WTC11 (cell line): ENCODE data around the gene CPNE4.

Source experiments
- ATF1 ChIP-seq: sonication (generic); formaldehyde crosslinking; IDR thresholded peaks from 2 replicates; pipeline ENCODE4 v1.8.1; 2023; ENCODE audit warnings: mild to moderate bottlenecking, moderate library complexity, missing genetic modification reagents
- ATF3 ChIP-seq: sonication (generic); formaldehyde crosslinking; conservative IDR thresholded peaks from 2 replicates; pipeline ENCODE4 v1.8.1; 2022; ENCODE audit warnings: mild to moderate bottlenecking, missing genetic modification reagents
- CREB1 ChIP-seq: sonication (generic); formaldehyde crosslinking; IDR thresholded peaks from 2 replicates; pipeline ENCODE4 v1.8.0; 2023; ENCODE audit warnings: mild to moderate bottlenecking, missing genetic modification reagents
- CTCF ChIP-seq: fragments of 200-600 bp; IDR thresholded peaks from 2 replicates; pipeline ENCODE4 v1.8.0; 2022; ENCODE audit warnings: antibody characterized with exemption
- ERG ChIP-seq: fragments of 250-450 bp; sonication (Bioruptor Pico); IDR thresholded peaks from 2 replicates; pipeline ENCODE4 v1.8.0; 2021; ENCODE audit warnings: mild to moderate bottlenecking
- TCF7 ChIP-seq: sonication (generic); formaldehyde crosslinking; IDR thresholded peaks from 2 replicates; pipeline ENCODE4 v1.8.0; 2022; ENCODE audit warnings: mild to moderate bottlenecking, low read depth, missing genetic modification reagents, moderate library complexity
- ZNF263 ChIP-seq: sonication (generic); formaldehyde crosslinking; IDR thresholded peaks from 2 replicates; pipeline ENCODE4 v1.8.1; 2022; ENCODE audit warnings: low read depth, mild to moderate bottlenecking, moderate library complexity, missing genetic modification reagents

- TF ChIP-seq CTCF (no peak), CREB1 (CRISPR knock-in tag) (no peak), TCF7 (no peak), ERG (CRISPR knock-in tag) (no peak), ZNF263 (CRISPR knock-in tag) (no peak), ATF3 (CRISPR knock-in tag) (no peak), ATF1 (CRISPR knock-in tag) (no peak)
Measured at GRCh38 chr3:132037056-132037455, 2.2 kb upstream of the CPNE4 start.
